Small intestine (tissue), 7 donors: Measurements from ENCODE around the gene KDM2B. TPM values are rescaled to one million over a fixed set of nuclear protein-coding genes. Genes with fewer than 3 reads are reported as not detected.

ENCODE experiments used
- DNase-seq, 2 donors: peaks; one replicate each; pipeline versions ENCODE4 v3.0.0 to v3.0.0-alpha.2; 2013
- FAIRE-seq: peaks from 2 replicates; lab custom pipeline; 2012; peaks lifted over from hg19 to GRCh38; lab: Jason Lieb, UNC
- H3K27ac ChIP-seq, 3 donors: one replicate each; pipeline ENCODE4 v1.5.1; 2013; ENCODE audit warnings: low read length in 2 of 3, mild to moderate bottlenecking in 2 of 3, control low read depth in 1 of 3, inconsistent platforms in 1 of 3, low read depth in 1 of 3, moderate library complexity in 1 of 3
- H3K27me3 ChIP-seq, 3 donors: one replicate each; pipeline ENCODE4 v1.6.1; 2013; ENCODE audit warnings: low read length in 3 of 3, inconsistent platforms in 1 of 3; ENCODE audit not compliant: control insufficient read depth in 3 of 3, insufficient read depth in 3 of 3
- H3K36me3 ChIP-seq, 3 donors: one replicate each; pipeline ENCODE4 v1.6.1; 2013; ENCODE audit warnings: low read length in 3 of 3, inconsistent platforms in 1 of 3, low read depth in 1 of 3, mild to moderate bottlenecking in 1 of 3, moderate library complexity in 1 of 3; ENCODE audit not compliant: control insufficient read depth in 3 of 3, insufficient read depth in 2 of 3
- H3K4me1 ChIP-seq, 3 donors: one replicate each; pipeline ENCODE4 v1.6.1; 2013; ENCODE audit warnings: low read length in 2 of 3, inconsistent platforms in 1 of 3, low read depth in 1 of 3, mild to moderate bottlenecking in 1 of 3, moderate library complexity in 1 of 3; ENCODE audit not compliant: control insufficient read depth in 3 of 3, insufficient read depth in 2 of 3
- H3K4me3 ChIP-seq, 3 donors: one replicate each; pipeline ENCODE4 v1.5.1; 2013; ENCODE audit warnings: low read length in 3 of 3, control low read depth in 1 of 3, inconsistent platforms in 1 of 3, low read depth in 1 of 3, mild to moderate bottlenecking in 1 of 3, moderate library complexity in 1 of 3
- H3K9me3 ChIP-seq, 2 donors: one replicate each; pipeline ENCODE4 v1.6.1; 2013; ENCODE audit warnings: low read depth in 1 of 2, low read length in 1 of 2; ENCODE audit not compliant: control insufficient read depth in 2 of 2, insufficient read depth in 1 of 2
- WGBS, 3 donors: extraction: QIAGEN DNeasy Blood & Tissue Kit; methylation state at CpG; one replicate each; pipeline ENCODE4 v1.1.7; 2013; 5-methylcytosine and 5-hydroxymethylcytosine counted together
- polyA plus RNA-seq, 4 donors: library from polyadenylated mRNA; stranded (reverse) in 3 of 4; unstranded in 1 of 4; fragments of 200-250 nt in 3 of 4; fragments of 120-200 nt in 1 of 4; gene quantifications; one replicate each; pipeline versions ENCODE4 v1.2.1 to v1.2.3, GENCODE V29; 2013
- donor health status: healthy with polysubstance abuse.
- donor health status: control.
- donor health status: control.
- donor health status: Bipolar disorder and iron deficiency.
- donor health status: healthy.

The KDM2B gene
- polyA plus RNA-seq, 4 donors, result 7.6 to 16.0 (median 11.8) TPM

GRCh38 chr12:121532503-121533393 lies 48.1 kb downstream of the KDM2B start:
- Histone ChIP-seq H3K9me3 (no peaks in the 10 kb centered on the region), H3K27ac (peak overlapping the region in 2 of 3 donors; percentile 48 to 51), H3K4me3 (no peak overlapping the region), H3K4me1 (peaks cover 0 to 25% (median 6%) of the 10 kb centered on the region in 3 donors), H3K27me3 (no peaks in the 10 kb centered on the region), H3K36me3 (peaks cover 0 to 53% (median 0%) of the 10 kb centered on the region in 3 donors)
- WGBS, 3 donors, result 74 to 93% (median 87%) methylated on average over 16 of the region's 16 CpGs
- DNase-seq, result peak in 1 of 2 donors; percentile 23
- FAIRE-seq, result no peak

GRCh38 chr12:121531356-121531750 lies 49.5 kb downstream of the KDM2B start:
- FAIRE-seq (no peak), DNase-seq (no peak)
- WGBS, 3 donors, result 80 to 95% (median 92%) methylated on average over 1 of the region's 1 CpG
- Histone ChIP-seq H3K4me1 (peaks cover 0 to 20% (median 6%) of the 10 kb centered on the region in 3 donors), H3K4me3 (no peak overlapping the region), H3K9me3 (no peaks in the 10 kb centered on the region), H3K27me3 (no peaks in the 10 kb centered on the region), H3K27ac (peak overlapping the region in 1 of 3 donors; percentile 49), H3K36me3 (peaks cover 0 to 55% (median 0%) of the 10 kb centered on the region in 3 donors)

GRCh38 chr12:121530600-121531355 lies 50.0 kb downstream of the KDM2B start:
- FAIRE-seq (no peak), DNase-seq (peak; percentile 23 to 25)
- WGBS, 3 donors, result 67 to 69% (median 68%) methylated on average over 6 of the region's 6 CpGs
- no peak overlapping the region for H3K4me3 ChIP-seq
- H3K9me3 ChIP-seq, result no peaks in the 10 kb centered on the region
- peak overlapping the region in 1 of 3 donors; percentile 49 for H3K27ac ChIP-seq
- no peaks in the 10 kb centered on the region for H3K27me3 ChIP-seq
- peaks cover 0 to 59% (median 0%) of the 10 kb centered on the region in 3 donors for H3K36me3 ChIP-seq
- H3K4me1 ChIP-seq, result peaks cover 0 to 14% (median 6%) of the 10 kb centered on the region in 3 donors

DNA sequence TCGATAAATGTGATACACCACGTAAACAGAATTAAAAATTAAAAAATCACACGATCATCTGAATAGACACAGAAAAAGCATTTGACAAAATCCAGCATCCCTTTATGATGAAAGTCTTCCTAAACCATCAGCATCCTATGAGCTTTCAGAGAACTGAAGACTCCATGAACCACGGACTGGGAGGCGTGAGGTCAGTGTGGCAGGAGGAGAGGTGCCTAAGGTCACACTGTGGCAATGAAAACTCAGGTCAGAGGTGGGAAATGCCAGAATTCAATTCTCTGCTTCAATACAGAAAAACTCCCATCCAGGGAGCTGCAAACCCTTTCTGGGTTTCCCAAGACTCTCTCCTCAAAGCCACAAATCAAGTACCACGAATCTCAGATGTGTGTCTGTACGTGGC lies 51.6 kb downstream of the KDM2B start:
- no peak for FAIRE-seq
- DNase-seq, result no peak
- Histone ChIP-seq H3K27ac (no peak overlapping the region), H3K27me3 (no peaks in the 10 kb centered on the region), H3K36me3 (peaks cover 0 to 63% (median 0%) of the 10 kb centered on the region in 3 donors), H3K9me3 (no peaks in the 10 kb centered on the region), H3K4me3 (no peak overlapping the region), H3K4me1 (peaks cover 0 to 9% (median 3%) of the 10 kb centered on the region in 3 donors)
- 89 to 95% (median 91%) methylated on average over 7 of the region's 7 CpGs for WGBS, 3 donors

DNA sequence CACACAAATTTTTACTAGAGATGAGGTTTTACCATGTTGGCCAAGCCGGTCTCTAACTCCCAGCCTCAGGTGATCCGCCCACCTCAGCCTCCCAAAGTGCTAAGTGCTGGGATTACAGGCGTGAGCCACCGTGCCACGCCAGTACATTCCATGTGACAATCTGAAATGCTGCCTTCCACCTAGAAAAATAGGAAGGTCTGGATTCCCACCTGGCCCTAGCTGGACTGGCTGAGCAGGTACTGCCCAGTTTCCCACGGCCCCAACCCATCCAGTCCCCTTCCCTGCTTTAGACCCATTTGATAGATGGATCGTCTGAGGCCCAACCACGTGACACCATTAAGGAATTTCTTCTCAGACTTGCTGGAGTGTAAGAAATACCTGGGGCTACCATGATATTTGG lies 55.4 kb downstream of the KDM2B start:
- no peak for DNase-seq
- Histone ChIP-seq H3K27ac (no peak overlapping the region), H3K4me3 (no peak overlapping the region), H3K9me3 (no peaks in the 10 kb centered on the region), H3K36me3 (peaks cover 0 to 63% (median 0%) of the 10 kb centered on the region in 3 donors), H3K27me3 (no peaks in the 10 kb centered on the region), H3K4me1 (peaks cover 0 to 2% (median 0%) of the 10 kb centered on the region in 3 donors)
- WGBS, 3 donors, result 91 to 98% (median 93%) methylated on average over 8 of the region's 8 CpGs
- FAIRE-seq, result no peak

GRCh38 chr12:121524196-121524916 lies 56.5 kb downstream of the KDM2B start:
- no peak for FAIRE-seq
- Histone ChIP-seq H3K4me3 (no peak overlapping the region), H3K4me1 (no peaks in the 10 kb centered on the region), H3K27ac (no peak overlapping the region), H3K9me3 (no peaks in the 10 kb centered on the region), H3K36me3 (peaks cover 0 to 69% (median 0%) of the 10 kb centered on the region in 3 donors), H3K27me3 (no peaks in the 10 kb centered on the region)
- DNase-seq, result no peak
- WGBS, 3 donors, result 67 to 76% (median 74%) methylated on average over 15 to 16 of the region's 16 CpGs

DNA sequence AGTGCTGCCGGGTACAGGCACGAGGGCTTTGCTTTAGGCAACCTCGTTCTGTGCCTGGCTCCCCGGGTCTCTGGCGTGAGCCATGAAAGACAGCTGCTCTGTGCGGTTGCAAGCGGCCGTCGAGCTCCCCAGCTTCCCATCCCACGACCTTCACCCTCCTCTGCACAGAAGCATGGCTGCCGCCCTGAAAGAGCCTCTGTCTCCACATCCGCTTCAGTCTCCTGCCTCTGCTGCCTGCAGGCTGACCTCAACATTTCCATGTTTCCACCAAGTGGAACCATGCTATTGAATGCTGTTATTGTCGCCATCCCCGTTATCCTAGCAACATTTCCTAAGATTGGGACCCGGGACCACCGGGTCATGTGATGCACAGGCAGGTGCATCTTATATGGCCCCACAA lies 57.1 kb downstream of the KDM2B start:
- Histone ChIP-seq H3K27ac (no peak overlapping the region), H3K4me3 (no peak overlapping the region), H3K4me1 (no peaks in the 10 kb centered on the region), H3K36me3 (peaks cover 0 to 71% (median 0%) of the 10 kb centered on the region in 3 donors), H3K9me3 (no peaks in the 10 kb centered on the region), H3K27me3 (no peaks in the 10 kb centered on the region)
- WGBS, 3 donors, result 74 to 92% (median 83%) methylated on average over 16 of the region's 16 CpGs
- DNase-seq (no peak), FAIRE-seq (no peak)

DNA sequence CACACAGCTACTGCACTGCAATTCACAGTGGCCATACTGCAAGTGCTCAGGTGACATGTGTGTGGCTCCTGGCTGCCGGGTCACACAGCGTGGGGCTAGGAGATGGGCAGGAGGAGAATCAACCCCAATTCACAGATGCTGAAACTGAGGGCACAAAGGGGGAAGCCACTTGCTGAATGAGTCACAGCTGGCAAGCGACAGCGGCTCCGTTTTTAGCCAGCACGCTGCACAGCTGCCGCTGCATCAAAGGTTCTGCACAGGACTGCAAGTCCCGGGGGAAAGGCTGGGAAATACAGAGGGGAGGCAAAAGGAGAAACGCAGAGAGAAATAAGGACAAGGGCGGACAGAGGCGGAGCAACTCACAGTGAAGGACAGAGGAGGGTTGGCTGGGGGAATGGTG lies 57.9 kb downstream of the KDM2B start:
- no peak for DNase-seq
- FAIRE-seq, result no peak
- no peaks in the 10 kb centered on the region for H3K9me3 ChIP-seq
- 73 to 94% (median 80%) methylated on average over 11 of the region's 11 CpGs for WGBS, 3 donors
- H3K36me3 ChIP-seq, result peaks cover 0 to 74% (median 0%) of the 10 kb centered on the region in 3 donors
- no peak overlapping the region for H3K27ac ChIP-seq
- no peaks in the 10 kb centered on the region for H3K27me3 ChIP-seq
- H3K4me3 ChIP-seq, result no peak overlapping the region
- no peaks in the 10 kb centered on the region for H3K4me1 ChIP-seq
